Measurements from ENCODE around the gene PRSS57.

Gene PRSS57

GRCh38 chr19:650121-650520 is 45.1 kb downstream of the PRSS57 start:
- H3K9me2 ChIP-seq (replicated peaks; ENCODE audit: control insufficient read depth, low read length) = no peaks in the 10 kb centered on the region
- no peak overlapping the region for H3K27ac ChIP-seq (ENCODE audit: low read depth, low read length)
- H3K4me2 ChIP-seq (ENCODE audit: low read length) = no peak overlapping the region
- no peak overlapping the region for H3K4me3 ChIP-seq (ENCODE audit: low read length)
- no peak for TF ChIP-seq CTCF (IDR thresholded peaks at IDR 0.05; ENCODE audit: low read depth, low read length, poor library complexity, severe bottlenecking)
- TF ChIP-seq EZH2phosphoT487 (IDR thresholded peaks at IDR 0.05; ENCODE audit: borderline replicate concordance, low read length) = no peak
- H3F3A ChIP-seq (ENCODE audit: control insufficient read depth, insufficient read depth) = no peaks in the 10 kb centered on the region
- H4K20me1 ChIP-seq (ENCODE audit: control insufficient read depth, insufficient read depth, low read depth, low read length) = peaks cover 18% of the 10 kb centered on the region
- H3K79me2 ChIP-seq (ENCODE audit: control insufficient read depth, low read length) = peaks cover 42% of the 10 kb centered on the region
- H3K4me1 ChIP-seq (ENCODE audit: control insufficient read depth, low read length) = no peaks in the 10 kb centered on the region
- no peaks in the 10 kb centered on the region for H3K9me3 ChIP-seq (ENCODE audit: control insufficient read depth, insufficient read depth, low read length)
- H3K27me3 ChIP-seq (ENCODE audit: control insufficient read depth, low read length) = no peaks in the 10 kb centered on the region
- peaks cover 76% of the 10 kb centered on the region for H3K36me3 ChIP-seq (ENCODE audit: control insufficient read depth, low read length)

- H3K4me2 ChIP-seq (ENCODE audit: low read length) = no peak overlapping the region
- H3K27me3 ChIP-seq (ENCODE audit: control insufficient read depth, low read length) = no peaks in the 10 kb centered on the region
- TF ChIP-seq CTCF (IDR thresholded peaks at IDR 0.05; ENCODE audit: low read depth, low read length, poor library complexity, severe bottlenecking) (no peak), EZH2phosphoT487 (IDR thresholded peaks at IDR 0.05; ENCODE audit: borderline replicate concordance, low read length) (no peak)
- no peak overlapping the region for H3K4me3 ChIP-seq (ENCODE audit: low read length)
- no peaks in the 10 kb centered on the region for H3K9me3 ChIP-seq (ENCODE audit: control insufficient read depth, insufficient read depth, low read length)
- peaks cover 82% of the 10 kb centered on the region for H3K36me3 ChIP-seq (ENCODE audit: control insufficient read depth, low read length)
- no peaks in the 10 kb centered on the region for H3K4me1 ChIP-seq (ENCODE audit: control insufficient read depth, low read length)
- H3K79me2 ChIP-seq (ENCODE audit: control insufficient read depth, low read length) = peaks cover 33% of the 10 kb centered on the region
- no peaks in the 10 kb centered on the region for H3K9me2 ChIP-seq (replicated peaks; ENCODE audit: control insufficient read depth, low read length)
- peaks cover 18% of the 10 kb centered on the region for H4K20me1 ChIP-seq (ENCODE audit: control insufficient read depth, insufficient read depth, low read depth, low read length)
- H3F3A ChIP-seq (ENCODE audit: control insufficient read depth, insufficient read depth) = no peaks in the 10 kb centered on the region
- H3K27ac ChIP-seq (ENCODE audit: low read depth, low read length) = no peak overlapping the region
Observed at GRCh38 chr19:648904-649801, 46.1 kb downstream of the PRSS57 start.

- no peaks in the 10 kb centered on the region for H3K9me2 ChIP-seq (replicated peaks; ENCODE audit: control insufficient read depth, low read length)
- no peaks in the 10 kb centered on the region for H3F3A ChIP-seq (ENCODE audit: control insufficient read depth, insufficient read depth)
- no peaks in the 10 kb centered on the region for H3K4me1 ChIP-seq (ENCODE audit: control insufficient read depth, low read length)
- peaks cover 24% of the 10 kb centered on the region for H3K79me2 ChIP-seq (ENCODE audit: control insufficient read depth, low read length)
- H3K4me3 ChIP-seq (ENCODE audit: low read length) = no peak overlapping the region
- H3K27ac ChIP-seq (ENCODE audit: low read depth, low read length) = no peak overlapping the region
- no peak for TF ChIP-seq CTCF (IDR thresholded peaks at IDR 0.05; ENCODE audit: low read depth, low read length, poor library complexity, severe bottlenecking)
- no peak for TF ChIP-seq EZH2phosphoT487 (IDR thresholded peaks at IDR 0.05; ENCODE audit: borderline replicate concordance, low read length)
- no peaks in the 10 kb centered on the region for H3K9me3 ChIP-seq (ENCODE audit: control insufficient read depth, insufficient read depth, low read length)
- peaks cover 77% of the 10 kb centered on the region for H3K36me3 ChIP-seq (ENCODE audit: control insufficient read depth, low read length)
- H3K27me3 ChIP-seq (ENCODE audit: control insufficient read depth, low read length) = no peaks in the 10 kb centered on the region
- H4K20me1 ChIP-seq (ENCODE audit: control insufficient read depth, insufficient read depth, low read depth, low read length) = peaks cover 11% of the 10 kb centered on the region
- H3K4me2 ChIP-seq (ENCODE audit: low read length) = no peak overlapping the region
Observed at GRCh38 chr19:648305-648704, 46.9 kb downstream of the PRSS57 start.
